Cerebellar nuclear complex (tissue), 1 donor: Measurements from ENCODE around the gene HSPG2.

ENCODE experiments used
- DNase-seq, 2 experiments: peaks; one replicate each; lab custom pipeline; 2025; lab: John Stamatoyannopoulos, UW

The HSPG2 gene

GRCh38 chr1:21898326-21899200, 38.5 kb downstream of the HSPG2 start:
- no peak for DNase-seq

DNA sequence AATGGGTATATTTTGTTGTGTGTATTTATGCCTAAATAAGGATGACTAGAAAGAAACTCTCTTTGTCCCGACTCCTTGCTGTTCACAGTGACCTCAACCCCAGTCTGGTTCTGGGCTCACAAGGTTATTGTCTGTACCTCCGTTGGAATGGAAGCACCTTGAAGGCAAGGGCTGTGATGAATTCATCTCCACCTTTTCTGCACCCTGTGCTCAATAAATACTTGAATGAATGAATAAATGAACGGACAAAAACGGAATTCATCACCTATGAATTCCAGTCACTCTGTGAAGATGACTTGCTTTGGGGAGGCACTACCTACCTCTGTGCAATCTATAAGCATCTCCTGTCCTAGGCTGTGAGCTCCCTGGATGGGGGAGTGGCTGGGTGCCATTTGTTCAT, 39.3 kb downstream of the HSPG2 start:
- no peak for DNase-seq

- DNase-seq = no peak
These were observed 40.2 kb downstream of the HSPG2 start for GRCh38 chr1:21896652-21897532.

- DNase-seq = no peak
These were observed 41.1 kb downstream of the HSPG2 start for GRCh38 chr1:21896026-21896425.

DNA sequence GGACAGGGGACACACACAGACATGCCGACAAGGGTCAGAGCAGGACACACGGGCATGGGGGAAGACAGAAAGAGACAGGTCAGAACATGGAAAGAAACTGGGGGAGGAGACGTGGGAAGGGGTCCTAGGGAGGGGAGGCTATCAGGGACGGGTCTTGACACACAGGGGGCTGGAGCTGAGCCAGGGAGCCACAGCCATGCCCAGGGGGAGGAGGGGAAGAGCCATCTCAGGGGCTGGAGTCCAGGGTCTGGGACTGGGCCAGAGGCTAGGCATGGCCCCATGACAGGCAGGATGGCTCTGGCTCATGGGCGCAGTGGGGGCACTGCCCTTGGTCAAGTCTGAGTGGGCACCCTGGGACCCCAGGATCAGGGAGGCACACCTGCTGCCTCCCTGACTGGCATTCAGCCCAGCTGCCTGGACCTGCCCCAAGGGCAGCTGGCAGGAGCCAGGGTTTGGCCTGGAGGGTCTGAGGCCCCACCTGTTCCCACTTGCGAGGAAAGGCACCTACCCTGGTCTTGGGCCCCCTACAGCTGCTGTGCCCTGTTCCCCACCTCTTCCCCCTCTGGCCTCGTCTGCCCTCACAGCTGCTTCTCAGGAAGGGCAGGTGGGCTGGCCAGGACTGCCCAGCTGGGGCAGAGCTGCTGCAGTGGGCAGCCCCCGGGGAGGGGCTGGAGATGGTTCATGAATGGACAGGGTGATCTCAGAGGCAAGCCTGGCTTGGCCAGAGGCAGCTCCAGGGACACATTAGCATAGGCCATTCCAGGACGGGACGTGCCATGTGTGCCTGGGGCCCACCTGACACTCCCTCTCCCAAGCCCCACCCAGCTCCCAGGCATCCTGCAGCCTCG, 42.9 kb downstream of the HSPG2 start:
- no peak for DNase-seq

GRCh38 chr1:21893046-21893805, 43.9 kb downstream of the HSPG2 start:
- DNase-seq = no peak

- DNase-seq = no peak
These were observed 45.3 kb downstream of the HSPG2 start for GRCh38 chr1:21891621-21892479.

GRCh38 chr1:21891081-21891480, 46.0 kb downstream of the HSPG2 start:
- DNase-seq = no peak

DNA sequence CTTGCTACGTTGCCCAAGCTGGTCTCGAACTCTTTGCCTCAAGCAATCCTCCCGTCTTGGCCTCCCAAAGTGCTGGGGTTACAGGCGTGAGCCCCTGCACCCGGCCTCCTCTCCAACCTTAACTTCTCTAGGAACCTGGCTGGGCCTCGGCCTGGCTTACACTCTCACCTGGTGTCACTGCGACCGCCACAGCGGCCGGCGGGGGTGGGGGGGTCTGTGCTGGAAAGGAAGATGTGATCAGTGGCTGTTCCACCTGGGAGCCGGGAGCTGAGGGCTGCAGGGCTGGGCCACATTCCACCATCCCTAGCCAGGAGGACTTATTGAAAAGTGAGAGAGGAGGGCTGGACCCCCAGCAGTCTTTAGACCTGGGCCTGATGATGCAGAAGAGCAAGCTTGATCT, 48.6 kb downstream of the HSPG2 start:
- DNase-seq = no peak

DNA sequence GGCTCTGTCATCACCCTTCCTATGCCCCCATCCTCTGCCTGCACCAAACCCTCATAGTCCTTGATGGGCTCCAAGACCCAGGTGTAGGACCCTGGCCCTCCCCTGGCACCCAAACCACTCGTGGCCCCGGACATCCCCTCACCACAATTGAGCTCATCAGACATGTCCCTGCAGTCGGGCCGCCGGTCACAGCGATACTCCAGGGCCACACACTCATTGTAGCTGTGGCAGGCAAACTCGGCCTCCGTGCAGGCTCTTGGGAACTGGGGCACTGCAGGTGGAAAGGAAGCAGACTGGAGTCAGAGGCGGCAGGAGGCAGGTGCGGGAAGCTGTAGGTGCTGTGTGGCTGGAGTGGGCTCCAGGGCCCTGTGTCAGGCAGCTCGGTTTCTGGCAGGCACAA, 49.3 kb downstream of the HSPG2 start:
- DNase-seq = no peak

DNA sequence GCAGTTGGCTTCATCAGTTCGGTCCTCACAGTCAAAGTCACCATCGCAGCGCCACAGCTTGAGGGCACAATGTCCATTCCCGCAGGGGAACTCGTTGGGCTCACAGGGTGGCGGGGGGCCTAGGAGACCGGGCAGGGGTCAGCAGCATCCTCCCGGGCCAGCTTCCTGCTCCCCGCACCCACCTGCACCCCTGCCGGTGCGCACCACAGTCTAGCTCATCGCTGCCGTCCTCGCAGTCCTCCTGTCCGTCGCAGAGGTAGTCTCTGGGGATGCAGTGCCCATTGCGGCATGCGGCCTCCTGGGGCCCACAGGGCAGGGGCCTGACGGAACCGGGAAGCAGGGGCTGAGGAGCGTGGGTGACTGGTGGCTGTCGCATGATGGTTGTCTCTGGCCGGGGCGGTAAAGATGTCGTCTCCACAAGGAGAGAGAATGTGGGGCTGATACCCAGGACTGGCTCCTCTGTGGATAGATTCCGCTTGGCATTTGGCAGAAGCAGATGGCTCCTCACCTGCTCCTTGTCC, 49.8 kb downstream of the HSPG2 start:
- no peak for DNase-seq

- no peak for DNase-seq
These were observed 50.5 kb downstream of the HSPG2 start for GRCh38 chr1:21886486-21887215.

DNA sequence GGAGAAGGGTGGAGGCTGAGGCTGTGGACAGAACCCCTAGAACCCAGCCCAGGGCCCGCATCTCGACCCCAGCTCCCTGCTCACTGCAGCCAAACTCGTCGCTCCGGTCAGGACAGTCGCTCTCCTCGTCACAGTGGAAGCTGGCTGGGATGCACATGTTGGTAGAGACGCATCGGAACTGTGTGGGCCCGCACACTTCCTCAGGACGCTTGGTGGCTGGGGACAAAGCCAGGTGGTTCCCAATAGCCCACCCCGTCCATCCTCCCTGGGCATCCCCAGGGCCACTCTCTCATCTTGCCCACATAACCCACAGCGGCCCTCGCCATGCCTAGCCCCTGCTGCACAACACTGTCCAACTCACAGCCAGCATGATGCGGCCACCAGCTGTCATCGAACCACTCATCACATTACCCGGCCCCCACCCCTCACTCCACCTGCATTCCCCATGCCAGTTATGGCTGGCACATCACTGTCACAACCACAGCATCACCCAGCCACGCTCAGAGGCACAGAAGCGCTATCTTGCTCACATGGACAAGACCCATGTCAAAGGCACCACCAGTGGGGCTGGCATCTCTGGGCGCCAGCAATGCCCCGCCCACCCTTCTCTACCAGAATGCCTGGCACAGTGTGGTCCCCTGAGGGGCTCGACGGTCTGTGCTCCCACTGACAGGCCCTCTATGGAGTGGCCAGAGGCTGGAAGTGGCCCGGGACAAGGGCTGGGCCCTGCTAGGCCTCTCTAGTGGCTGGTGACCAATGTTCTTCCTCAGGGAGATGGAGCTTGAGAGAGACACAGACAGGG, 51.7 kb downstream of the HSPG2 start:
- DNase-seq = no peak

DNA sequence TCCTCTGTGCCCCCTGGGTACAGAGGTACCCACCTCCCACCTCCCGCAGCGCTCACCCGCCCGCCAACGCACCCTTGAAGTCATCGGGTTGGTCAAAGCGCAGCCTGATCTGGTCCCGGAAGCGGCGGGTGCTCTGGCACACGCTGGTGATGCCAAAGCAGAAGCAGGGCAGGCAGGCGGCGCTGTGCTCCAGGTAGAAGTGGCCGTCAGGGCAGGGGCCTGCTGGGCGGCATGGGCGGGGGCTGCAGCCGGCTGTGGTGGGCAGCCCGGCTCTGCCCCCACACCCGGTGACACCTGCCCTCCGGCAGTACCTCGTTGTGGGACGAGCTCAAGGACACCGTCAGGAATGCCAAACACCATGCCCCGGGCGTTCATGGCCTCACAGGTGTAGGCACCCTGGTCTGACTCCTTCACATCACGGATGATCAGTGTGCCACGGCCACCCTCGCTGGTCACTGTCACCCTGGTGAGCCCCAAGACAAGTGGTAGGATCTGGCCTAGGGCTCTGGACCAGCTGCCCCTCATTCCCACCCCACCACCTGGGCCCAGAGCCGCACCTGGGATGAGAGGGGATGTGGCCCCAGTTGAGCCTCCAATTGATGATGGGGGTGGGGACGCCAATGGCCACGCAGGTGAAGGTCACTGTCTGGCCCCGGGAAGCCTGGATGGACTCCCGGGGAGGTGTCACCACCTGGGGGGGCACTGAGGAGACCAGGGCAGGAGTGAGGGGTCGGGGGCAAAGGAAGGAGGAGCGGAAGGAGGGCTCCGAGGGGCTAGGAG, 52.5 kb downstream of the HSPG2 start:
- no peak for DNase-seq

- DNase-seq = no peak
These were observed 54.2 kb downstream of the HSPG2 start for GRCh38 chr1:21882721-21883415.

- DNase-seq = no peak
These were observed 55.9 kb downstream of the HSPG2 start for GRCh38 chr1:21881250-21881649.

DNA sequence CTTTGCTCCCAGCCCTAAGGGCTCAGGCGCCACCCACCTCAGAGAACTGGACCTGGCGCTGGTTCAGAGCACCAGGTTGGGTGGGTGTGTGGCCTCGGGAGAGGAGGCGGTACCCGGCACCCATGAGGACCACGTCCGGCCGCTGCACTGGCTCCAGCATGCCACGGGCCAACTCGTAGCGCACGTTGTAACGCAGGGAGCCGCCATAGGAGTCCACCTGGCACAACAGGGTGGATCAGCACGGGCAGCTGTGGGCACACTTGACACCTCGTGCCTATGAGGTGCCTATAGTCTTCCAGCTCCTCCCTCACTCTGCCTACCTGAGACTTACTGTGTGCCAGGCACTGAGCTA, 56.5 kb downstream of the HSPG2 start:
- no peak for DNase-seq
